NCI-H1105 (cell line): ENCODE results near the gene RHAG.

Source experiments
- DNase-seq: peaks from one replicate; lab custom pipeline; 2025; lab: John Stamatoyannopoulos, UW

The RHAG gene

DNA sequence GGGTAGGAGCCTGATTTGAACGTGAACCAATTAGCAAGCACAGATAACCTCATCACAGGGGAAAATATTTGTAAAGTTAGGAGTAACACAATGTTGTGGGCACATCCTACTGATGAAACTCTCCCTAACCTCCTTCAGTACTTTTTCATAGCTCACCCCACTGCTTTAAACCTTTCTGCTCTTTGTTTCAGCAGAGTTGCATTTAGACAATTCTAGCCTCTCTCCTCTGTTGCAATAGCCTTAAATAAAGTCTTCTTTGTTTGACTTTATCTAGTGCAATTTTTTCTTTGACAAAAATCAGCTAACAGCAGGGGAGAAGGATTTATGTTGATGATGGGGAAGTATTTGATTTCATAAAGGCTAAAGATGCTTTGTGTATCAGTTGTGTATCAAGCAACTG lies 72.1 kb downstream of the RHAG start:
- no peak for DNase-seq

DNA sequence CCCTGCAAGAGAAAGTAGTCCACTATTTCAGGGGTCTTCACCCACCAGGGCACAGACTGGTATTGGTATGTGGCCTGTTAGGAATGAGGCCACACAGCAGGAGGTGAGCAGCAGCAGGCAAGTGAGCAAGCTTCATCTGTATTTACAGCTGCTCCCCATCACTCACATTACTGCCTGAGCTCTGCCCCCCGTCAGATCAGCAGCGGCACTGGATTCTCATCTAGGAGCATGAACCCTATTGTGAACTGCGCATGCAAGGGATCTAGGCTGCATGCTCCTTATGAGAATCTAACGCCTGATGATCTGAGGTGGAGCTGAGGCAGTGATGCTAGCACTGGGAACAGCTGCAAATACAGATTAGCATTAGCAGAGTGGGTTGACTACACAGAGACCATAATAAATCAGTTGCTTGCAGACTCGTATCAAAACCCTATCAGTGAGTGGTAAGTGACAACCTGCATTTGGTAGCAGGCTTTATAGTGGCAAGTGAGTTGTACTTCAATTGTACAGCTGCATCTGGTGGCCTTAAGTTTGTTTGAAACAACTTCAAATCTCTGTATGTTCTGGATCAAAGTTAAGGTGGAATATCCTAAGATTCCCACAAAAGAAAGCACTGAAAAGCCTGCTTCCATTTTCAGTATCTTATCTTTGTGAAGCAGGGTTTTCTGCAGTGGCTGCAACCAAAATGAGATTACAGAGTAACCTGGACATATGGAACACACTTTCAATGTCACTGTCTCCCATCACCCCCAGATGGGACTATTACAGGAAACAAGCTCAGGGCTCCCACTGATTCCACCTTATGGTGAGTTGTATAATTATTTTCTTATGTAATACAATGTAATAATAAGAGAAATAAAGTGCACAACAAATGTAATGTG lies 73.4 kb downstream of the RHAG start:
- no peak for DNase-seq

DNA sequence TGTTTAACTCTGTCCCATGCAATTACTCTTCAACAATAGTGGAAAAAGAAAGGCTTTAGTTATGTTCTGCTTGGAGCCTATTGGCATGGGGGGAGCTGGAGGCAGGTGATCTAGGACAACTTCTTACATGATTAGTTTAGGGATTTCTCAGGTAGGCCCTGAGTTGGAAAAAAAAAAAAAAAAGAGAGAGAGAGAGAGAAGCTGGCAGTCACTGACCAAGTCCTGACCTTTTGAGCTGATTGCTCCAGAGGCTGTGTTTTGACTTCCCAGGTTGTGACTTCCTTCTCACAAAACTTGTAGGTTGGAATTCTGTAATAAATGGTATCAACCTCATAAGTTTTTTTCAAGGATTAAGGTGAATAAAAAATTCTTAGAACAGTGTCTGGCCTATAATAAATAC lies 78.4 kb downstream of the RHAG start:
- no peak for DNase-seq

DNA sequence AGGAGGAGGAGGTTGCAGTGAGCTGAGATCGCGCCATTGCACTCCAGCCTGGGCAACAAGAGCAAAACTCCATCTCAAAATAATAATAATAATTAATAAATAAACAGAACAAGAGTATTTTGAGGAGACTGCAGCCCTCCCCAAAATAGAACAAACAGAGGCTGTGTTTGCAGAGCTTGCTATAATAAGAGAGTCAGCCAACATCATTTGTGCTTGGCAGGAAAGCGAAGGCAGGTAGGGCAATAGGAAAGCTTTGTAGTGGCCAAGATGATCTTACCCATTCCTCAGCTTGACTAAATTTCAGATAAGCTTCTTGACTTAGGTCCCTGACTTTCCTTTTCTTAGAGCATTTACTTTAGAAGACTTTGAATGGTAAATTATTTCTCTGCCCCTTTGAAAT lies 79.5 kb downstream of the RHAG start:
- DNase-seq, result no peak

DNA sequence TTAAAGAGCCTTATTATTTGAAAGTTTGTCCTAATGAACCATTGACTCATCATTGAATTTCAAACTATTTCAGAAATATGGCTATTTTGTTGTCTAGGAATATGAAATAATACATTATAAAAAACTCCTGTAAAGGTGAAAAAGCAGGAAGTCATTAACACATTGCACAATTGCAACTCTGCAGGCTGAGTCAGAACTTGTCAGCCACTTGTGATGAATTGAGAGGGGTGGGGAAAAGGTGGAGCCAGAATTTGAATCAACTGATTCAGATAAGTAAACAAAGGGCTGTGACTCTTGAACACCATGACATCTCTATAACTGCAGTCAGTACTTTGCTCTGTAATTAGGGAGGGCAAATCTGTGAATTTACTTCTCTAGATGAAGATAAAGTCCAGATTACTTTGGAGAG lies 80.2 kb downstream of the RHAG start:
- peak; percentile 43 for DNase-seq

DNA sequence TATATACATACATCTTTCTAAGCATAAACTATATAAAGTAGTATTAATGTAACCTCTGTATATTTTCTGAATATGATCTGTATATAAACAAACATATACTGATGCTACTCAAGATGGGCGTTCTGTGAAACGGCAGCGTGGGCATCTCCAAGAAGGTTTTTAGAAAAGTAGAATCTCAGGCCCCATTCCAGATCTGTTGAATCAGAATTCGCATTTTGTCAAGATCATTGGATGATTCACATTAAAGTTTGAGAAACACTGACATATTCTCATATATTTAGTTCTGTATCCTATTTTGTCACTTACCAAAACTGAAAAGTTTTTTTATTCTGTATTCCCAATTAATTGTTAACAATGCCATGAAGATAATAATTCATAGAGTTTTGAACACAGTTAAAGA lies 80.7 kb downstream of the RHAG start:
- no peak for DNase-seq
